GM18526 (cell line): ENCODE results near the gene MEPE.

Experiments
- POLR2A ChIP-seq: IDR thresholded peaks from 3 replicates; pipeline ENCODE4 v1.6.1; 2011; ENCODE audit not compliant: insufficient read length; ENCODE audit errors: extremely low read depth

Gene MEPE

DNA sequence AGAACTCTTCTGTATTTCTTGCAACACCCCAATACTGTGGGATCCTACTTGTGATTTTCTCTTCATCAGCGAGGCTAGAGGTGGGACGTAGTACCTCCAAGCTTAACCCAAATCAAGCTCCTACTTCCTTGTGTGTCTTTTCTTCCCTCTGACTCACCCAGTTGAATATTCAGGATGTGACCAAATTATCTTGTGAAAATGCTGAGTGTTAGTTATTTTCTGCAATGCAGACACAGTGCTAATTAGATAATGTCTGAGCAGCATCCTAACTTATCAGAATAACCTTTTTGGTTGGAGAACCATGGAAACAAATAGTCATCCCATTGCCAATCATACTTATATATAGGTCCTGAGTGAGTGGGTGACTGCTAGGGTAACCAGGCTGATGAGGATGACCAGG lies 2.4 kb downstream of the MEPE start:
- TF ChIP-seq POLR2A, result no peak

- TF ChIP-seq POLR2A, result no peak
Observed at GRCh38 chr4:87835743-87836142, 3.0 kb downstream of the MEPE start.

DNA sequence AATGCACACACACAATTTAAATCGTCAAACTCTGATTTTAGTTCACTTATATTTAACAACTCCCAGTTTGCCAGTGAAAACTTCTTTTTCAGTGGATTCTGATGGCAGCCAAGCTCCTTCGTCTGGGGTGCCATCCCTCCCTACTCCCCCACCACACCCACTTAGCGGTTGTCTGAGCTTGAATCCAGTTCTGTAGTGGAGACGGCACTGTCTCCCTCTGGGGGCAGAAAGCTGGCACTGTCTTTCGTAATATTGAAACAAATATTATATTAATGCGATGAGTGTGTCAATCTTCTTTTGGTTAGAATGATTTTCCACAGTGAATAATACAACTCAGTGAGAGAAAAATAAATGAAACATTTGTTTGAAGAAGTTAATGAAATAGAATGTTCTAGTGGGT lies 5.4 kb downstream of the MEPE start:
- no peak for TF ChIP-seq POLR2A

DNA sequence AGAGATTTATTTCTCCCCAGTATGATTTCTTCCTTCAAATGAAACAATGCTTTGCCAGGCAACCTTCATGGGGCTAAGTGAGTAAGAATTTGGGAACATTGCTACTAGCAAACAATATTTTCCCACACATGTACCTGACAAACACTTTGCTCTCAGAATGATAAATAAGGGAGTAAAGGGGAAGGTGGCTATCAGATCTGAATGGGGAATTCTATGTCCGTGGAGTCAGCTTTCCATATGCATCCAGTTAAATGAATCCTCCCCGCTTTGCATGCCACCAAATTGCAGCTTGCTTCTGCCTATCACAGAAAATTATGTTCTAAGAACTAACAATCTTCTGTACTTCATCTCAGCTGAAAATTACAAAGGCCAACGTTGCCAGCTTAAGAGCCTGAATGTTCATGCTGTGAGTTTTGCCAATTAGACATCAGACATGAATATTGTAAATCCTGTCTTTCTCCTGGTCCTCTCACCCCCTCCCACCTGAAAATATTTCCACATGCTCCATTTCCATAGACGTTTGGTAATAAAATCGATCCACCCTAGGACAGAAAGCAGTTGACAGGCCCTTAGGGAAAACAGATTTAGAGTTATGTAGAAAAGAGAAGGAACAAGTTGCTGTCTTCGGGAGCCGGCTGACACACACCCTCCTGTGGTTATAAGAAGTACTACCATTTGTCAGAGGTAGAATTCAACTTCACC lies 6.3 kb downstream of the MEPE start:
- no peak for TF ChIP-seq POLR2A

DNA sequence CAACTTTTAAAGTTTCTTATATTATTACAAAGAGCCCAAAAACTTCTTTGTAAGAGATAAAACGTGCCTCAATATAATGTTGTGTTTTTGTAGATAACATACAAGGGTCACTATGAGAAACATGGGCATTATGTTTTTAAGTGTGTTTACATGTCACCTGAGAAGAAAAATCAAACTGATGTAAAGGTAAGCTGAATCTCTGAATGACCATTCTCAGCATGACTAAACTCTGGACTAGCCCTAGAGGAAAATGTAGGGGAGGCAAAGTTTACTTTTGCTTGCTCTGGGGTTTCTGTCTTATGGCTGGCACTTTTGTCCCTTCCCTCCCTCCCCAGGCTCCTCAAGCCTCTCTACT lies 6.8 kb downstream of the MEPE start:
- no peak for TF ChIP-seq POLR2A

DNA sequence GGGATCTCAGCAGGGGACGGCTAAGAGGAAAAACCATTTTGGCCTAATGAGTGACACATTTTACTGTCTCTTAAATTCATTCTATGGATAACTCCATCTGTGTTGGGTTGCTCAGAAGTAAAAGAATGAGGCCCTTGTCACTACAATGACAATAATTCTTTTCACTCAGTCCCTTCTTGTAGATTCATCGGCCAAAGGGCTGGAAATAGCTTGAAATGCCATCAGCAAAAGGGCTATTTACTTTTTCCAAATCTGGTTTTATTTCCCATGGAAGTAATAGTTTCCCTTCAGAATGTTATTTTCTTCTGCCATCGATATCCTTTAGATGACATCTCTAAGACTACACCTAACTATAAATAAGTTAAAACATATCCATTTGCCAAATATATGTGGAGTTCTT lies 7.4 kb downstream of the MEPE start:
- TF ChIP-seq POLR2A, result no peak

DNA sequence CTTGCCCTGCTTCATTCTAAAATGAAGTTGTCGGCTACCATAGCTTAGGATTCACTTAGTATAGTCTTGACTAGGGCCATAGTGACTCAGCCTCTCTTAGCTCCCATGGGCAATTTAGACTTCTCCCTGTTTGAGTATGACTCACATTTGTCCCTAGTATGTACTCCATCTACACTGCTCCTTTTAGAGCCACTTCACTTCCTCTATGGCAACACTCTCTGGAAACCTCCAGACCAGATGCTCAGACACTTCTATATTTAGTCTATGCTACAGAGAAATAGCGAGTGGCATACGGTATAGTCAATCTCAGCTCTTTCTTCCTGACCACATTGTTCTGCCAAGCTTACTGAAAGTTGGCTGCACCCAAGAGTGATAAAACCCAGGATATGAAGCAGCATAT lies 11.2 kb downstream of the MEPE start:
- no peak for TF ChIP-seq POLR2A

DNA sequence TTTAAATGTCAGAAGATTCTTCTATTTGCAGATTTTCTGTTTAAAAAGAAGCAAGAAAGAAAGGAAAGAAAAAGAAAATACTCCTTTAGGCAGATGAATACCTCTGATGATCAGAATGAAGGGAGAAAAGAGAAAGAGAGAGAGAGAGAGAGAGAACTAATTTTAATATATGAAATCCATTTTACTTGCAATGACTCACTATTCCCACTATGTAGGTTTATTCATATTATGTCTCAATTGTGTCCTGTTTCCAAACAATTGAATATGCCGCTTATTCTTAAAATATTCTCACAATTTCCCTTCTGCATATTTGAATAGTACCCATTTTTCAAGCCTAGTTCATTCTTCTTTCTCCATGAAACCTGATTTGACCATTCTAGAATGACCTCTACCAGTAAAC lies 11.7 kb downstream of the MEPE start:
- TF ChIP-seq POLR2A, result no peak

DNA sequence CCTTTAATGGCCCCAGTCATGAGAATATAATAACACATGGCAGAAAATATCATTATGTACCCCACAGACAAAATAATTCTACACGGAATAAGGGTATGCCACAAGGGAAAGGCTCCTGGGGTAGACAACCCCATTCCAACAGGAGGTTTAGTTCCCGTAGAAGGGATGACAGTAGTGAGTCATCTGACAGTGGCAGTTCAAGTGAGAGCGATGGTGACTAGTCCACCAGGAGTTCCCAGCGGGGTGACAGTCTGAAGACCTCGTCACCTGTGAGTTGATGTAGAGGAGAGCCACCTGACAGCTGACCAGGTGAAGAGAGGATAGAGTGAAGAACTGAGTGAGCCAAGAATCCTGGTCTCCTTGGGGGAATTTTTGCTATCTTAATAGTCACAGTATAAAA lies 13.5 kb downstream of the MEPE start:
- TF ChIP-seq POLR2A, result no peak

DNA sequence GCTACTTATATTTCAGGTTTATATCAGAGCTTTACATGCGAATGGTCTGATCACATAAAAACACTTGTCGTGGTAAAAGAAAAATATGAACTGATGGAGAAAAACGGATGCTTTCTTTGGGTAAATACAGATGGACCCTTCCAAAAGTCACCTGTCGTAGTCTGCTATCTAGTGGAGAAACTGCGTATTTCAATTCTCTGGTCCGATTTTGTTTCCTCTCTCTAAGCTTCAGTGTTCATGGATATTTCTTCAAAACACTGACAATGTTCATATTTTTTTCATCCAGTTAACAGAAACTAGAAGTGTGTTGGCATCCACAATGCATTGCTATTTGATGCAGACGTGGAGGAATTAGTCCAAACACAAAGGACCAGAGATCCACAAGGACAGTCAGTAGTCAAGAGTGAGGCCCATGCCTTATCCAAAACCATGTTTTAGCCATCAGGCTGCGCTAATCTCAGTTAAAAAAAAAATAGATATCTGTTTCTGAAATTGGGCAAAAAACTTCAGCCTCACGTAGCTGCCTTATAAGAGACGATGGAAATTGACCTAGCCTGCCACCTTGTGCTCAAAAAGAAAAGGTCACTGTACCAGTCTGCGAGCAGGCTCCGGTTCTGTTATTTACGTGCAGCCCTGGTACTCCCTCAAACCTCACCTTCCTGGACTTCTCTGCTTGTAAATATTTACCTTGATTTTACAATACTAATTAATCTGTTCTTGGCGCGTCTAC lies 16.0 kb downstream of the MEPE start:
- TF ChIP-seq POLR2A, result no peak

GRCh38 chr4:87849612-87850011 lies 16.8 kb downstream of the MEPE start:
- no peak for TF ChIP-seq POLR2A

- TF ChIP-seq POLR2A, result no peak
Observed at GRCh38 chr4:87851332-87851731, 18.6 kb downstream of the MEPE start.

DNA sequence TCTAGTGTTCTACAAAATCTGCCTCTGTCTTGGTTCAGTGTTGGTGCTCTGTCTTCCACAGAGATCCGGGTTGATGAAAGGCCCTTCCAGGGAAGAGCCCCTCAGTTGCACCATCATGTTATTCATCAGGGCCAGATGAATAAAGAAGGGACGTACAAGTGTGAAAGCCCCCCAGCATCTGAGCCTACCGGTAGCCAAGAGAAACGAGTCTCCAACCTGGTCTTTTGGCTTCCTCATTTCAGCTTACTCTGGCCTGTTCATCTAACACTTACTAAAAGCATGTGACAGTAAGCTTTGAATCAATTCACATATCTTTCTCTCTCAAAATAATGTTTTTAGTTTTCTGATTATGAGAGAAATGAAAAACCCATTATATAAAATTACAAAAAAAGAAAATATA lies 19.2 kb downstream of the MEPE start:
- TF ChIP-seq POLR2A, result no peak

DNA sequence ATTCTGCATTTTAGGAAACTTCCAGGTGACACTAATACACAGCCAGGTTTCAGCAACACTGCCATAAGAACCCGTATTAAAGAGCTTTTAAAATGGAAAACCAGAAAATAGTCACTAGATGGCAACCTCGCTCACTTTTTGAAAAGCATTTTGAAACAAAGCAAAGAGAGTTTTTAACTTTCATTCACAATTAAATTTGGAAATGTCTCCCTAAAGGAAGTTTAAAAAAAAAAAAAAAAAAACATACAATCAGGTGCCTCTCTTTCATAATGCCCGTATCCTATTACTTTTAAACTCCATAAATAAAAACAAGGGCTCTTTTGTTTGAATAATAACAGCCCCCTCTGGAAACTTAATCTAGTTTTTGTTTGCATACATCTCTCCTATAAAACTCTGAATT lies 20.3 kb downstream of the MEPE start:
- no peak for TF ChIP-seq POLR2A

- TF ChIP-seq POLR2A, result no peak
Observed at GRCh38 chr4:87853891-87854290, 21.1 kb downstream of the MEPE start.

GRCh38 chr4:87855559-87855958 lies 22.8 kb downstream of the MEPE start:
- TF ChIP-seq POLR2A, result no peak

- TF ChIP-seq POLR2A, result no peak
Observed at GRCh38 chr4:87856816-87857215, 24.0 kb downstream of the MEPE start.
